ENCODE results near the gene CTBP1. TPM values are rescaled to one million over a fixed set of nuclear protein-coding genes. Genes with fewer than 3 reads are reported as not detected.

Gene CTBP1
- total and polyA plus RNA-seq, 2 of the 8 experiments (the other 6 are each of a cell fraction or from before 2014, with no cell fraction given) = 128 to 185 TPM

DNA sequence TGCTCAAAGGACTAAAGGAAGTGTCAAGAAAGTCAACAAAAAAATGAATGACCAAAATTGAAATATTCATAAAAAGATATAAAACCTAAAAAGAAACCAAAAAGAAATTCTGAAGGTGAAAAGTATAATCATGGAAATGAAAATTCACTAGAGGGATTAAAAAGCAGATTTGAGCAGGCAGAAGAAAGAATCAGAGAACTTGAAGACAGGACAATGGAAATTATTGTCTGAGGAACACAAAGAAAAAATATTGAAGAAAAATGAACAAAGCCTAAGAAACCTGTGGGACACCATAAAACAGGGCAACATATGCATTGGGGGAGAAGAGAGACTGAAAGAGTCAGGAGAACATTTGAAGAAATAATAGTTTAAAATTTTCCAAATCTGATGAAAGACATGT is 66.6 kb downstream of the CTBP1 start:
- no peak overlapping the region for H3K14ac ChIP-seq (ENCODE audit: insufficient read length)
- H3K4me1 ChIP-seq (replicated peaks in 1 of 4; ENCODE audit: control insufficient read depth in 3 of 4, insufficient read depth in 4 of 4, low read length in 3 of 4) = no peaks in the 10 kb centered on the region
- H4K20me1 ChIP-seq (replicated peaks in 1 of 2; ENCODE audit: control insufficient read depth in 1 of 2, insufficient read depth in 2 of 2, low read length in 2 of 2) = no peaks in the 10 kb centered on the region
- H3K79me1 ChIP-seq (ENCODE audit: low read depth, low read length) = no peaks in the 10 kb centered on the region
- H4K5ac ChIP-seq (ENCODE audit: insufficient read length, low read depth, low read length) = no peak overlapping the region
- no peak overlapping the region for H2BK120ac ChIP-seq (replicated peaks; ENCODE audit: low read depth, low read length)
- ChIA-PET POLR2A (ENCODE audit: partially characterized antibody) (no interaction called here), CTCF (ENCODE audit: partially characterized antibody) (interaction anchor here (1.4 kb wide), 2 partner anchors 10 to 174 kb away, joined by 3 to 4 read pairs; partner anchors contain the start of gene SPON2)
- no peak overlapping the region for H4K91ac ChIP-seq (replicated peaks; ENCODE audit: insufficient read length, low read length)
- no peak overlapping the region for H2BK12ac ChIP-seq (ENCODE audit: low read depth, low read length)
- H3K4me2 ChIP-seq (ENCODE audit: insufficient read depth in 1 of 2, low read depth in 2 of 2, low read length in 2 of 2) = no peak overlapping the region
- FAIRE-seq (no peak), DNase-seq (ENCODE audit: low read depth in 1 of 2, low spot score in 2 of 2) (no peak)
- H2BK15ac ChIP-seq (ENCODE audit: low read length) = no peak overlapping the region
- no peak overlapping the region for H2AK5ac ChIP-seq (ENCODE audit: low read depth, low read length)
- no peaks in the 10 kb centered on the region; a peak in 2 of 7 replicates for H3K27me3 ChIP-seq (replicated peaks in 1 of 4; ENCODE audit: control insufficient read depth in 3 of 4, extremely low read depth in 1 of 4, insufficient read depth in 3 of 4, low read length in 3 of 4)
- H3K4ac ChIP-seq (replicated peaks; ENCODE audit: insufficient read length, low read depth, low read length) = no peak overlapping the region
- no peak overlapping the region for H2AFZ ChIP-seq (ENCODE audit: low read length)
- no peak overlapping the region for H3K9ac ChIP-seq (replicated peaks in 1 of 4; ENCODE audit: extremely low read depth in 1 of 4, low read depth in 3 of 4, low read length in 3 of 4)
- H3K9me3 ChIP-seq (ENCODE audit: insufficient read depth in 2 of 2, low read depth in 1 of 2, low read length in 1 of 2) = peaks cover 18 to 21% of the 10 kb centered on the region in 2 experiments
- H3K79me2 ChIP-seq (ENCODE audit: control insufficient read depth in 1 of 2, insufficient read depth in 2 of 2, low read length in 2 of 2) = no peaks in the 10 kb centered on the region
- H3K23me2 ChIP-seq (ENCODE audit: low read depth, low read length) = no peaks in the 10 kb centered on the region
- no peak overlapping the region for H3K23ac ChIP-seq (ENCODE audit: insufficient read length)
- H2BK20ac ChIP-seq (ENCODE audit: low read length) = no peak overlapping the region
- H3K56ac ChIP-seq (replicated peaks; ENCODE audit: insufficient read length, low read depth, low read length) = no peak overlapping the region
- H4K8ac ChIP-seq (ENCODE audit: extremely low read depth, insufficient read depth, low read length) = no peak overlapping the region
- H2BK5ac ChIP-seq (ENCODE audit: low read depth, low read length) = no peak overlapping the region
- H3K27ac ChIP-seq (ENCODE audit: low read depth, low read length) = no peak overlapping the region
- H3K36me3 ChIP-seq (ENCODE audit: control insufficient read depth in 2 of 4, insufficient read depth in 4 of 4, low read length in 3 of 4) = no peaks in the 10 kb centered on the region
- H3K18ac ChIP-seq (ENCODE audit: extremely low read depth, low read length) = no peak overlapping the region
- H3K4me3 ChIP-seq (ENCODE audit: extremely low read depth in 1 of 4, insufficient read depth in 2 of 4, low read depth in 3 of 4, low read length in 4 of 4) = no peak overlapping the region
- TF ChIP-seq CHD7 (IDR thresholded peaks at IDR 0.05; ENCODE audit: insufficient replicate concordance, low read length) = no peak
- TF ChIP-seq CHD2 (IDR thresholded peaks at IDR 0.05; ENCODE audit: low read length) = no peak
